Muscle layer of duodenum (tissue), 2 donors: ENCODE measurements around the gene TLX2.
"Not testable (repeated sequence)": the region's sequence is repeated elsewhere in the genome, so short reads cannot be mapped to it uniquely, and the experiment has no call there.

ENCODE experiments used
- H3K27ac ChIP-seq: one replicate; pipeline ENCODE4 v1.7.0; 2013; ENCODE audit warnings: mild to moderate bottlenecking, low read length
- H3K27me3 ChIP-seq: one replicate; pipeline ENCODE4 v1.7.0; 2013; ENCODE audit warnings: low read depth, mild to moderate bottlenecking, control low read depth, low read length
- H3K36me3 ChIP-seq, 2 donors: one replicate each; pipeline ENCODE4 v1.7.0; 2013; ENCODE audit warnings: low read length in 2 of 2, control low read depth in 1 of 2, mild to moderate bottlenecking in 1 of 2; ENCODE audit not compliant: insufficient read depth in 2 of 2, control insufficient read depth in 1 of 2
- H3K4me1 ChIP-seq, 2 donors: one replicate each; pipeline ENCODE4 v1.7.0; 2013; ENCODE audit warnings: low read length in 2 of 2, mild to moderate bottlenecking in 2 of 2, control low read depth in 1 of 2, moderate library complexity in 1 of 2; ENCODE audit not compliant: insufficient read depth in 2 of 2, control insufficient read depth in 1 of 2
- H3K4me3 ChIP-seq, 2 donors: one replicate each; pipeline ENCODE4 v1.7.0; 2013; ENCODE audit warnings: low read length in 2 of 2, low read depth in 1 of 2, mild to moderate bottlenecking in 1 of 2
- H3K9me3 ChIP-seq, 2 donors: one replicate each; pipeline ENCODE4 v1.7.0; 2013; ENCODE audit warnings: low read length in 2 of 2, control low read depth in 1 of 2, mild to moderate bottlenecking in 1 of 2; ENCODE audit not compliant: control insufficient read depth in 1 of 2
- donor health status: healthy.

Gene TLX2

DNA sequence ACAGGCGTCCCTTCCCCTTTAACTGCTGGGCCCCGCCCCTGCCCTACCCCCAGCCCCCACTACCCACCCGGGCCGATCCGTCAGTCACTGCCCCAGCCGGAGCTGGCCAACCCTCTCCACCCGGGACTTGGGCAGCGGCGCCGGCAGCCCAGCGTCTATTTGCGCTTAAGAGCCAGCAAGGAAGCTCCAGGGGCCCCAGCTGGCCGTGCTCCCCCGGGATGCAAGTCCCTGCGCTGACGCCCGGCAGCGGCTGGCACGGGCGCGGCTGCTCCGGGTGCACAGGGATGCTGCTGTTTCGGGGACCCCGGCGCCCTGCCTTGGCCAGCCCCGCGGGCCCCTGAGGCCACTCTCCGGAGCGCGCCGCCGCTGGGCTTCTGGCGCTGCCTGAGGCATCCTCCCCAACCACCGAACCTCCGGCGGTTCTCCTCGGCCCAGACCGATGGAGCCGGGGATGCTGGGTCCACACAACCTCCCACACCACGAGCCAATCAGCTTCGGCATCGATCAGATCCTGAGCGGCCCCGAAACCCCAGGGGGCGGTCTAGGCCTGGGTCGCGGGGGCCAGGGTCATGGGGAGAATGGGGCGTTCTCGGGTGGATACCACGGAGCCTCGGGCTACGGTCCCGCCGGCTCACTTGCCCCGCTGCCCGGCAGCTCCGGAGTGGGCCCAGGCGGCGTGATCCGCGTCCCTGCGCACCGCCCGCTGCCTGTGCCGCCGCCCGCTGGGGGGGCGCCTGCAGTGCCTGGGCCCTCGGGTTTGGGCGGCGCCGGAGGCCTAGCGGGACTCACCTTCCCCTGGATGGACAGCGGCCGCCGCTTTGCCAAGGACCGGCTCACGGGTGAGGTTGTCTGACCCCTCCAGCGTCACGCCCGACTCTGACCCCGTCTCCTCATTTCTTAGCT lies at the start of gene TLX2:
TSS of gene TLX2 (plus strand) at position 83 of the 903 bp plus-strand sequence. CDS start at position 440, 357 bp downstream.
- peaks cover 79% of the 10 kb centered on the region for H3K27me3 ChIP-seq
- no peaks in the 10 kb centered on the region for H3K36me3 ChIP-seq
- no peaks in the 10 kb centered on the region for H3K9me3 ChIP-seq
- peaks cover 0 to 30% of the 10 kb centered on the region in 2 donors for H3K4me1 ChIP-seq
- H3K4me3 ChIP-seq = peak within 1 kb of the TSS in 1 of 2 donors; percentile 11
- no peak within 1 kb of the TSS for H3K27ac ChIP-seq

DNA sequence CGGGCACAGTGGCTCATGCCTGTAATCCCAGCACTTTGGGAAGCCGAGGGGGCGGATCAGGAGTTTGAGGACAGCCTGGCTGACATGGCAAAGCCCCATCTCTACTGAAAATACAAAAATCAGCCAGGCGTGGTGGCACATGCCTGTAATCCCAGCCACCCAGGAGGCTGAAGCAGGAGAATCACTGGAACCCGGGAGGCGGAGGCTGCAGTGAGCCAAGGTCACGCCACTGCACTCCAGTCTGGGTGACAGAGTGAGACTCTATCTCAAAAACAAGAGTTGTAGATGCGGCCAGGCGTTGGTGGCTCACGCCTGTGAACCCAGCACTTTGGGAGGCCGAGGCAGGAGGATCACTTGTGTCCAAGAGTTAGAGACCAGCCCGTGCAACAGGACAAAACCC lies 43.5 kb upstream of the TLX2 start:
- Histone ChIP-seq H3K4me1 (peaks cover 8 to 22% of the 10 kb centered on the region in 2 donors), H3K36me3 (peaks cover 14 to 20% of the 10 kb centered on the region in 2 donors)
- not testable (repeated sequence) for H3K4me3 ChIP-seq, H3K27me3 ChIP-seq, H3K27ac ChIP-seq, H3K9me3 ChIP-seq

DNA sequence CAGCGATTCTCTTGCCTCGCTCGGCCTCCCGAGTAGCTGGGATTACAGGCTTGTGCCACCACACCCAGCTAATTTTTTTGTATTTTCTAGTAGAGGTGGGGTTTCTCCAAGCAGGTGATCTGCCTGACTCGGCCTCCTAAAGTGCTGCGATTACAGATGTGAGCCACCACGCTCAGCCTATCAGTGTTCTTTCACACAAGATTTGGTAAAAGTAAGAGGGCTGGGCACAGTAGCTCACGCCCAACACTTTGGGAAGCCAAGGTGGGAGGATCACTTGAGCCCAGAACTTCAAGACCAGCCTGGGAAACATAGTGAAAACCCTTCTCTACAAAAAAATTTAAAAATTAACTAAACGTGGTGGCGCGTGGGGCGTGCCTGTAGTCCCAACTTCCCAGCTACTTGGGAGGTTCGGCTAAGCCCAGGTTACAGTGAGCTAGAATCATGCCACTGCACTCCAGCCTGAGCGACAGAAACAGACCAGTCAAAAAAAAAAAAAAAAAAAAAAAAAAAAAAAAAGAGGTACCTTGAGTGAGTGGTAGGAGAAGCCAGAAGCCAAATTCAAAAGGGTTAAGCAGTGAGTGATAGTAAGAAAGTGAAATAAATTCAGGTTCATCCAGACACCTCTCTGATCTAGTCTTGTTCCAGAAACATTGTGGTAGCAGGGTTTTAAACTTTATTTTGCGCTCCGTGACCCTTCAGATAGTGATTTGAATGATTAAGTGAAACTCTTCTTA lies 42.8 kb upstream of the TLX2 start:
- Histone ChIP-seq H3K4me1 (peaks cover 8 to 17% of the 10 kb centered on the region in 2 donors), H3K4me3 (peak overlapping the region; percentile 85 to 94), H3K27ac (peak overlapping the region; percentile 94), H3K36me3 (peaks cover 14 to 21% of the 10 kb centered on the region in 2 donors), H3K9me3 (no peaks in the 10 kb centered on the region), H3K27me3 (no peaks in the 10 kb centered on the region)

DNA sequence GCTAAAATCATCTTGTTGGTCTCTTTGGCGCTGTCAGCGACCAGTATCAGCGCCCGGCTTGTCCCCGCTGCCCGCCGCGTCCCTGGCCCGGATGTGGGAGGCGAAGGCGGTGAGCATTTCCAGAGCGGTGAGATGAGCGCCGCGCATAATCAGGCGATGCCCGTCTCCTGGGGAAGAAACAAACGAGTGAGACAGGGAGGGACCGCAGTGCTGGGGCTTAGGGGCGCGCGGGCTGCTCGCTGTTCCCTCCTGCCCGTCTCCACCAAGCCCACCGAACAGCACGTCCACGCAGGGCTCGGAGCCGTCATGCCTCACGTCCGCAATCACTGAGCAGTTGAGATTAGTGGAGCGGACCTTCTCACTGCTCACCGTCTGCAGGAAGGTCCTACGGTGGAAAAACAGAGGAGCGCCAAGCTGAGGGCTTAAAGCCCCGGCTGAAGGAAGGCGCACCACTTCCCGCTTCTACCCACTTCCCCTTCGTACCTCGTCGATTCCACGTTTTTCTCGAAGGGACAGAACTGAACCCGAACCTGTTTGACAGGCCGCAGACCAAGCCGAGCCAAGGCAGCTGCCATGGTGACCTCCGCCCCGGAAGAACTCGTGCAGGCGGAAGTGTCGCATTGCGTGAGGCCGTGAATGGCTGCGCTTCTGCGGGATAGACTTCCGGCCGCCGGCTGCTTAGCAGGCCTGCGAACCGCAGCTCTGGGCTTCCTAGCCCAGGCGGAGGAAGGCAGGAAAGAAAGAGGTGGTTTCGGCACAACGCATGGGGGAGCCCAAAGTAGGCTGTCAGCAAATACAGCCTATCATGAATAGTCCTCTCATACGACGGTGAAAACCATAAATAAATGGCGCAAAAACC lies 41.9 kb upstream of the TLX2 start, which contains the start of gene MRPL53:
TSS of gene MRPL53 (minus strand) at position 595 of the 859 bp plus-strand sequence. CDS start at position 575, 20 bp downstream.
- Histone ChIP-seq H3K27ac (peak within 1 kb of the TSS; percentile 94), H3K36me3 (peaks cover 15 to 21% of the 10 kb centered on the region in 2 donors), H3K9me3 (no peaks in the 10 kb centered on the region), H3K4me1 (peaks cover 8 to 17% of the 10 kb centered on the region in 2 donors), H3K4me3 (peak within 1 kb of the TSS; percentile 85 to 94), H3K27me3 (no peaks in the 10 kb centered on the region)

DNA sequence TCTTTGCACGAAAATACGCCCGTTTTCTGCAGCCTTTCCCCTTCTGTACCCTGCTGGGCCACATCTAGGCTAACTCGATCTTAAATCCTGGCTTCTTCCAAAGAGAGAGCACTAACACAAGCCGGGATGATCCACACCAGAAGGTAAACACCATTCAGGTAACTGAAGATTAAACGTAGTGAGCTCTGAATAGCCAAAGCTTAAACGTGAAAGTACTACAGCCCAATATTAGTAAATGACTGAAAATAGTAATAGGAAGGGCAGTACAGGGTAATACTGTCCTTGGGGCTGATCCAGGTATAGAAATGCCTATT lies 41.3 kb upstream of the TLX2 start:
- Histone ChIP-seq H3K36me3 (peaks cover 19 to 21% of the 10 kb centered on the region in 2 donors), H3K9me3 (no peaks in the 10 kb centered on the region), H3K27ac (peak overlapping the region; percentile 94), H3K27me3 (no peaks in the 10 kb centered on the region), H3K4me1 (peaks cover 8 to 17% of the 10 kb centered on the region in 2 donors), H3K4me3 (peak overlapping the region; percentile 85 to 94)

DNA sequence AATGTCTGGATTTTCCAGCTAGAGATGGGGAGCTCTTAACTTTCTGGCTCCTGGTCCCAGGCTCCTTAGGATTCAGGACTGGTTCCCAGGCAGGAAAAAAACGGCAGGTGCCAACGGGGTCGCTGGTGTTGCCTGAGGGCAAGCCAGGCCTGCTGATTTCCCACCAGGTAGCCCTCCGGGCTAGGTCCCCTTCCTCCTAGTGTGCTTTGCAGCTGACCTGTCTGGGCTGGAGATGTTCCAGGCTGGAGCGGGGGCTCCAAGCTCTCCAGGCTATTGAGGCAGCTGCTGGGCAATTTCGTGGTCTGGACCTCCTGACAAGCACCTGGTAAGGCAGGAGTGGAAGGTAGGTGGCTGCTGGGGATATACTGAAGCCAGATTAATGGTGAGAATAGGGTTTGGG lies 39.8 kb upstream of the TLX2 start:
- no peaks in the 10 kb centered on the region for H3K27me3 ChIP-seq
- peaks cover 19 to 21% of the 10 kb centered on the region in 2 donors for H3K36me3 ChIP-seq
- peaks cover 8 to 17% of the 10 kb centered on the region in 2 donors for H3K4me1 ChIP-seq

DNA sequence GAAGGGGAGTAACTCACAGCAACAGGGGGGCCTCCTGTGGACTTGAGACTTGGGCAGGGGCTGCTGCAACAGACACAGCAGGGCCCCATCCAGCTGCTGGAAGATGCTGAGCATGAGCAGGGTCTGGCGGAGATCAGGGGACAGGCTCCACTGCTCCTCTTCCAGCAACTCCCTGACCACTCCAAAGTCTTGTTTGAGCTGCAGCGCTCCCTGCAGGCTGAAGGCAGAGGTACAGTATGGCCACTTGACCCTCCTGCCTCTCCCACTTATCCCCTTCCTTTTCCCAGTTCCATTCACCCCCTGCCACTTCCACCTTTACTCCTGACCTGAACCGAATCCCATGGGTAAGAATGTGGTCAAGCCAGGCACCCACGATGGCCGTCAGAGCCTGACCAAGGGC lies 39.4 kb upstream of the TLX2 start:
- H3K36me3 ChIP-seq = peaks cover 19 to 21% of the 10 kb centered on the region in 2 donors
- H3K4me1 ChIP-seq = peaks cover 8 to 17% of the 10 kb centered on the region in 2 donors
- no peak overlapping the region for H3K27ac ChIP-seq
- no peaks in the 10 kb centered on the region for H3K27me3 ChIP-seq
- no peaks in the 10 kb centered on the region for H3K9me3 ChIP-seq
- H3K4me3 ChIP-seq = no peak overlapping the region

More for the DNA sequence above, 39.8 kb upstream of the TLX2 start:
- H3K9me3 ChIP-seq = no peaks in the 10 kb centered on the region
- H3K27ac ChIP-seq = no peak overlapping the region
- H3K4me3 ChIP-seq = no peak overlapping the region

DNA sequence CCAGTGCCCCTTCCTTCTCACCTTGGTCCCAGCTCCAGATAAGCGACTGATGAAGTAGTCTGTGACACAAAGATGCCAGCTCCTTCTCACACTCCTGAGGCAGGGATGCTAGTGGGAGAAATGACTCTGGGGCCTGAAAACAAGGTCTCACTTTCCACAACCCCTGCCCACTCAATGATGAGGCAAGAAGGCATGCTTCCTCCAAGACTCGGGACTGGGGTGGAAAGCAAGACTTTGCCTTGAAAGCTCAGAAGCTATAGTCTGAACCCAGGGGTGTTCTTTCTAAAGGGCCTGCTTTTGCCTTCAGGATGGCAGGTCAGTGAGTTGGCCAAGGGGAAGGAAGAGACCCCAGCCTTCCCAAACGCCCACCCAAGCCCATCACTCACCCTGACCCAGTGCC lies 32.8 kb upstream of the TLX2 start:
- H3K4me3 ChIP-seq = peak overlapping the region; percentile 98
- H3K27me3 ChIP-seq = no peaks in the 10 kb centered on the region
- no peaks in the 10 kb centered on the region for H3K9me3 ChIP-seq
- peaks cover 13 to 30% of the 10 kb centered on the region in 2 donors for H3K4me1 ChIP-seq
- peaks cover 11 to 13% of the 10 kb centered on the region in 2 donors for H3K36me3 ChIP-seq
- no peak overlapping the region for H3K27ac ChIP-seq

DNA sequence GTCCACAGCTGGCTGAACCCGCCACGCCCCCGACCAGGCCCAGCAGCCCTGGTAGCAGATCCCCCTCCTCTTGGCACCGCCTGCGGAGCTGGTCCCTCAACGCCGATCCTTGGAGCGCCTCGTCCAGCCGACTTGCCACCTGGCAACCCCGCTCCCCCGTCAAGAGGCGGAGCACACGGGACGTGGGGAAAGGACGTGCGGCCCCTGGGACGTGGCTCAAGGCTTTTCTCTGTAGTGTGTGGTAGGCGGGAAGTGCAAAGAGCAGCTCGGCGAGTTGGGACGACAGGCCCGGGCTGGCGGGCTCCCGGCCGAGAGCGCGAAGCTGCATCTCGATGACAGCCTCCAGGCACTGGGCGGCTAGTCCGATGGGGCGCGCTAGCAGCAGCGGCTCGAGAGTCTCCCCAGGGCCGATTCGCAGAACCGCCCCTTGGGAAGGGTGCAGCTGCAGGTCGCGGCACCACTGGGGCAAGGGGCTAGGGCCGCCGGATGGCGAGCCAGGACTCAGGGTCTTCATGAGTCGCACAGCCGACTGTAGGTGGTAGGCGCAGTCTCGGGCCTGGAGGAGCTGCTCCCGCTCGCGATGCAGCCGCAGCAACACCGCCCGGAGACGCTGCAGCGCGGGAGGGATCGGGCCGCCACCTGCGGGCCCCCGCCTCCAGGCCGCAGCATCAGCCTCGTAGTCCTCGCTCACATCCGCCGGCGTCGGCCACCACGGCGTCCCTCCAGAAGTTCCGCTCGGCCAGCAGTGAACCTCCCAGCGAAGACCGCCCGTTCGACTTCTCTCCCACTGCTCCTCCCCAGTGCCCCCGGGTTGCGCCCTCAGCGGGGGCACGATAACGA lies 32.1 kb upstream of the TLX2 start:
- Histone ChIP-seq H3K9me3 (no peaks in the 10 kb centered on the region), H3K36me3 (peaks cover 11 to 13% of the 10 kb centered on the region in 2 donors), H3K4me3 (peak overlapping the region; percentile 98), H3K27me3 (no peaks in the 10 kb centered on the region), H3K4me1 (peaks cover 13 to 30% of the 10 kb centered on the region in 2 donors), H3K27ac (peak overlapping the region; percentile 96)
